Measurements from ENCODE around the gene PRRG4. TPM values are rescaled to one million over a fixed set of nuclear protein-coding genes. Genes with fewer than 3 reads are reported as not detected.

Gene PRRG4
- total RNA-seq, 1 experiment from 2014 or later: 1.2 TPM

GRCh38 chr11:32827276-32827675 is 2.5 kb upstream of the PRRG4 start:
- no peak overlapping the region for H3K27ac Mint-ChIP-seq
- no peak overlapping the region for H2BK12ac ChIP-seq (ENCODE audit: insufficient read length, low read depth, low read length)
- H3K9ac ChIP-seq (ENCODE audit: extremely low read depth, insufficient read length, low read length): no peak overlapping the region
- WGBS (ENCODE audit: extremely low coverage, insufficient read length, low lambda C conversion rate): no CpG with 5 or more reads among the region's 1 CpG
- no peak overlapping the region for H2BK20ac ChIP-seq (ENCODE audit: low read depth, low read length, poor library complexity, severe bottlenecking)
- no peaks in the 10 kb centered on the region for H3K79me2 ChIP-seq (ENCODE audit: insufficient read depth, low read length)
- no peaks in the 10 kb centered on the region for H3K9me3 ChIP-seq (ENCODE audit: control insufficient read depth, low read depth, low read length)
- H3K4ac ChIP-seq (ENCODE audit: low read depth, low read length): no peak overlapping the region
- no peak overlapping the region for H2AFZ ChIP-seq (ENCODE audit: low read length)
- H3T11ph ChIP-seq (ENCODE audit: low read length): no peak overlapping the region
- H3K23me2 ChIP-seq (ENCODE audit: insufficient read length, low read depth, low read length, poor library complexity, severe bottlenecking): peaks cover 10% of the 10 kb centered on the region
- no peaks in the 10 kb centered on the region for H4K20me1 ChIP-seq (ENCODE audit: control insufficient read depth, insufficient read depth, insufficient read length)
- no peak overlapping the region for H3K18ac ChIP-seq (ENCODE audit: insufficient read length, low read depth, low read length)
- no peak overlapping the region for H4K8ac ChIP-seq (replicated peaks; ENCODE audit: insufficient read length, low read depth, low read length)
- no peak overlapping the region for H2BK120ac ChIP-seq (ENCODE audit: low read depth, low read length, poor library complexity, severe bottlenecking)
- no peak for DNase-seq
- no peaks in the 10 kb centered on the region; a peak in 1 of 7 replicates for H3K36me3 Mint-ChIP-seq (ENCODE audit: insufficient read depth in 1 of 3, low read depth in 3 of 3)
- H2AK5ac ChIP-seq (ENCODE audit: insufficient read length, low read length): no peak overlapping the region
- TF ChIP-seq CTCF (conservative IDR thresholded peaks at IDR 0.05): no peak
- H3K27ac ChIP-seq (ENCODE audit: insufficient read length, low read depth, low read length): no peak overlapping the region
- H3K9me3 Mint-ChIP-seq: no peaks in the 10 kb centered on the region
- peaks cover 34% of the 10 kb centered on the region for H3K27me3 Mint-ChIP-seq (ENCODE audit: low read depth)
- H3K14ac ChIP-seq (ENCODE audit: insufficient read depth, low read length): no peak overlapping the region
- peaks cover 5 to 8% of the 10 kb centered on the region in 2 experiments for H3K4me1 Mint-ChIP-seq
- H3K79me1 ChIP-seq (ENCODE audit: insufficient read depth, low read depth, low read length, poor library complexity, severe bottlenecking): no peaks in the 10 kb centered on the region
- no peak overlapping the region for H2BK15ac ChIP-seq (ENCODE audit: low read depth, low read length)
- H3K4me3 Mint-ChIP-seq: no peak overlapping the region
- no peak overlapping the region for H4K91ac ChIP-seq (ENCODE audit: insufficient read length, low read depth, low read length)
- no peak overlapping the region for H3K56ac ChIP-seq (ENCODE audit: insufficient read length, low read depth, low read length)
- H3K23ac ChIP-seq (ENCODE audit: insufficient read length, low read depth, low read length): no peak overlapping the region
- no peak overlapping the region for H4K5ac ChIP-seq (ENCODE audit: insufficient read length, low read depth, low read length)
- no peak overlapping the region for H2BK5ac ChIP-seq (ENCODE audit: insufficient read length, low read length)
- H3K27me3 ChIP-seq (ENCODE audit: insufficient read depth, low read length): no peaks in the 10 kb centered on the region
- H3K4me1 ChIP-seq (ENCODE audit: insufficient read depth, low read length): no peaks in the 10 kb centered on the region
- H3K4me2 ChIP-seq (ENCODE audit: insufficient read depth, insufficient read length, low read length): no peak overlapping the region

Data from H9 (cell line).